ENCODE data around the gene ECI1.

Gene ECI1

DNA sequence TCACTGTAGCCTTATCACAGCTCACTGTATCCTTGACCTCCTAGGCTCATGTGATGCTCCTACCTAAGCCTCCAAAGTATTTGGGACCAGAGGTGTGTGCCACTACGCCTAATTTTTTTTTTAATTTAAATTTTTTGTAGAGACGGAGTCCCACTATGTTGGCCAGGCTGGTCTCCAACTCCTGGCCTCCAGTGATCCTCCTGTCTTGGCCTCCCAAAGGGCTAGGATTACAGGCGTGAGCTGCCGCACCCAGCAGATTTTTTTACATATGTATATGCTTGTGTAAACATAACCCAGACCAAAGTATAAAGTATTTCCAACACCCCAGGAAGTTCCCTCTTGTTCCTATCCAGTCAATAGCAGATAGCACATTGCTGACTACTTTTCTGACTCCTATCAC is 35.1 kb downstream of the ECI1 start:
- no peaks in the 10 kb centered on the region for H4K20me1 ChIP-seq (ENCODE audit: insufficient read depth, low read length)
- TF ChIP-seq EZH2phosphoT487 (IDR thresholded peaks at IDR 0.05; ENCODE audit: low read length) (no peak), EZH2 (optimal IDR thresholded peaks at IDR 0.05; ENCODE audit: low read depth, low read length) (no peak)
- TF ChIP-seq, protein P1, sequence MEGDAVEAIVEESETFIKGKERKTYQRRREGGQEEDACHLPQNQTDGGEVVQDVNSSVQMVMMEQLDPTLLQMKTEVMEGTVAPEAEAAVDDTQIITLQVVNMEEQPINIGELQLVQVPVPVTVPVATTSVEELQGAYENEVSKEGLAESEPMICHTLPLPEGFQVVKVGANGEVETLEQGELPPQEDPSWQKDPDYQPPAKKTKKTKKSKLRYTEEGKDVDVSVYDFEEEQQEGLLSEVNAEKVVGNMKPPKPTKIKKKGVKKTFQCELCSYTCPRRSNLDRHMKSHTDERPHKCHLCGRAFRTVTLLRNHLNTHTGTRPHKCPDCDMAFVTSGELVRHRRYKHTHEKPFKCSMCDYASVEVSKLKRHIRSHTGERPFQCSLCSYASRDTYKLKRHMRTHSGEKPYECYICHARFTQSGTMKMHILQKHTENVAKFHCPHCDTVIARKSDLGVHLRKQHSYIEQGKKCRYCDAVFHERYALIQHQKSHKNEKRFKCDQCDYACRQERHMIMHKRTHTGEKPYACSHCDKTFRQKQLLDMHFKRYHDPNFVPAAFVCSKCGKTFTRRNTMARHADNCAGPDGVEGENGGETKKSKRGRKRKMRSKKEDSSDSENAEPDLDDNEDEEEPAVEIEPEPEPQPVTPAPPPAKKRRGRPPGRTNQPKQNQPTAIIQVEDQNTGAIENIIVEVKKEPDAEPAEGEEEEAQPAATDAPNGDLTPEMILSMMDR (IDR thresholded peaks at IDR 0.05; ENCODE audit: low read length), result no peak
- no peaks in the 10 kb centered on the region for H3K27me3 ChIP-seq (replicated peaks; ENCODE audit: insufficient read depth, low read length)
- no peak overlapping the region for H3K4me2 ChIP-seq (ENCODE audit: low read depth, low read length)
- DNase-seq, result no peak
- peaks cover 7% of the 10 kb centered on the region for H3K4me1 ChIP-seq (ENCODE audit: low read length)
- no peaks in the 10 kb centered on the region; the same call in 1 of the 2 replicates for H3F3A ChIP-seq (ENCODE audit: insufficient read depth, low read length)
- no peaks in the 10 kb centered on the region for H3K36me3 ChIP-seq (replicated peaks; ENCODE audit: insufficient read depth, low read length)
- peaks cover 17% of the 10 kb centered on the region for H3K79me2 ChIP-seq (ENCODE audit: low read length)
- H3K4me3 ChIP-seq (ENCODE audit: low read length), result no peak overlapping the region
- no peaks in the 10 kb centered on the region for H3K9me3 ChIP-seq (replicated peaks; ENCODE audit: insufficient read depth, low read length)
- H3K9me2 ChIP-seq (replicated peaks; ENCODE audit: insufficient read depth, low read length), result no peaks in the 10 kb centered on the region
- no peak overlapping the region for H3K27ac ChIP-seq (ENCODE audit: low read length)
- H3K9ac ChIP-seq (ENCODE audit: low read length), result no peak overlapping the region
- H2AFZ ChIP-seq (ENCODE audit: low read length), result no peak overlapping the region

DNA sequence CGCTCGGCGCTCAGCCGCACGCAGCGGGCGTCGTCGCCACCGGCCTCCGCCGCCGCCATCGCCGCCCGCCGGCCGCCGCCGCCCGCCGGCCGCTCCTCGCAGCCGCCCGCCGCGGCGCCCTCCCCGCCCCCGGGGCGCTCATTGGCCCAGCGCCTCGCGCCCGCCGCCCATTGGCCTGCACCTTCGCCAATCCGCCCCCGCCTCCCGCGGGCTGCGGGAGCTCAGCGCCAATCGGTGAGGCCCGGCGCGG is 36.7 kb downstream of the ECI1 start, which contains the start of gene PGP:
TSS of gene PGP (minus strand) at position 122 of the 250 bp plus-strand sequence. CDS start at position 59, 63 bp downstream.
- peak within 1 kb of the TSS; percentile 99 for H3K4me2 ChIP-seq (ENCODE audit: low read depth, low read length)
- peak within 1 kb of the TSS; percentile 40; the same call in 1 of the 2 replicates for H3K27ac ChIP-seq (ENCODE audit: low read length)
- no peak for DNase-seq
- H3K27me3 ChIP-seq (replicated peaks; ENCODE audit: insufficient read depth, low read length), result no peaks in the 10 kb centered on the region
- peak within 1 kb of the TSS; percentile 98 for H2AFZ ChIP-seq (ENCODE audit: low read length)
- peak within 1 kb of the TSS; percentile 77 for H3K9ac ChIP-seq (ENCODE audit: low read length)
- peaks cover 17% of the 10 kb centered on the region for H3K79me2 ChIP-seq (ENCODE audit: low read length)
- H3F3A ChIP-seq (ENCODE audit: insufficient read depth, low read length), result no peaks in the 10 kb centered on the region; the same call in 1 of the 2 replicates
- no peaks in the 10 kb centered on the region for H3K36me3 ChIP-seq (replicated peaks; ENCODE audit: insufficient read depth, low read length)
- H3K9me2 ChIP-seq (replicated peaks; ENCODE audit: insufficient read depth, low read length), result no peaks in the 10 kb centered on the region
- no peaks in the 10 kb centered on the region for H3K9me3 ChIP-seq (replicated peaks; ENCODE audit: insufficient read depth, low read length)
- TF ChIP-seq, protein P1 (IDR thresholded peaks at IDR 0.05; ENCODE audit: low read length), result no peak
- TF ChIP-seq EZH2 (optimal IDR thresholded peaks at IDR 0.05; ENCODE audit: low read depth, low read length), result no peak
- TF ChIP-seq EZH2phosphoT487 (IDR thresholded peaks at IDR 0.05; ENCODE audit: low read length), result no peak
- H3K4me3 ChIP-seq (ENCODE audit: low read length), result peak within 1 kb of the TSS; percentile 73
- peaks cover 7% of the 10 kb centered on the region for H3K4me1 ChIP-seq (ENCODE audit: low read length)
- H4K20me1 ChIP-seq (ENCODE audit: insufficient read depth, low read length), result no peaks in the 10 kb centered on the region

DNA sequence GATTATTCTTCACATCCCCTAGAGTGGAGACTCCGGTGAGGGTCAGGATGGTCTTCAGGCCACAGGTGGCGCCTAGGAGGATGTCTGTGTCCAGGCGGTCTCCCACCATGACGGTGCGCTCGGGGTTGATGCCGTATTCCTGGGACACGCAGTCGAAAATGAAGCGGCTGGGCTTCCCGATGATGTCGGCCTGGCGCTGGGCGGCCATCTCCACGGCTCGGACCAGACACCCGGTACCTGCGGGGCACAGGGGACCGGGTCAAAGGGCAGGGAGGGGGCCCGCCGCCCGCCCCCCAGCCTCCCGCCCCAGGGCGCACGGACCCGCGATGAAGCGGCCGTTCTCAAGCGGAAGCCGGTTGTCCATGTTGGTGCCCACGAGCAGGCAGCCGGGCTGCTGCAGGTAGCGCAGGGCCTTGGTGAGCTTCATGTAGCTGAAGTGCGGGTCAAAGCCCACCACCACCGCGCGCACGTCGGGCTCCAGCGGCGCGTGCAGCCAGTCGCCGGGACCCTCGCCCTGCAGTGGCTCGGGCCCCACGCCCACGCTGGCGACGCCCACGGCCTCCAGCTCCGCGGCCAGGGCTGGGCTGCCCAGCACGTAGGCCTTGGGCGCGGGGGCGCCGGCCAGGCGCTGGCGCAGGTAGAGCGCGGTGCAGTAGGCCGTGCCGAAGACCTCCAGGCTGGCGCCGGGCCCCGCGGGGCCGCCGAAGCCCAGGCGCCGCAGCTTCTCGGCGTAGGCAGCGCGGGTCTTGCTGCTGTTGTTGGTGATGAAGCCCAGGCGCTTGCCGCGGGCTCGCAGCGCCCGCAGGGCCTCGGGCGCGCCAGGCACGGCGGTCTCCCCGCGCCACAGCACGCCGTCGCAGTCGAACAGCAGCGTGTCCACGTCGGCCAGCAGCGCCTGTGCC is 37.3 kb downstream of the ECI1 start:
- H3K9ac ChIP-seq (ENCODE audit: low read length), result peak overlapping the region; percentile 68
- peak overlapping the region; percentile 73 for H3K4me3 ChIP-seq (ENCODE audit: low read length)
- H3K27me3 ChIP-seq (replicated peaks; ENCODE audit: insufficient read depth, low read length), result no peaks in the 10 kb centered on the region
- H3K27ac ChIP-seq (ENCODE audit: low read length), result no peak overlapping the region
- peaks cover 7% of the 10 kb centered on the region for H3K4me1 ChIP-seq (ENCODE audit: low read length)
- H3F3A ChIP-seq (ENCODE audit: insufficient read depth, low read length), result no peaks in the 10 kb centered on the region; the same call in 1 of the 2 replicates
- H3K36me3 ChIP-seq (replicated peaks; ENCODE audit: insufficient read depth, low read length), result no peaks in the 10 kb centered on the region
- TF ChIP-seq EZH2phosphoT487 (IDR thresholded peaks at IDR 0.05; ENCODE audit: low read length) (no peak), EZH2 (optimal IDR thresholded peaks at IDR 0.05; ENCODE audit: low read depth, low read length) (no peak)
- TF ChIP-seq, protein P1 (IDR thresholded peaks at IDR 0.05; ENCODE audit: low read length), result no peak
- no peaks in the 10 kb centered on the region for H4K20me1 ChIP-seq (ENCODE audit: insufficient read depth, low read length)
- no peak for DNase-seq
- no peaks in the 10 kb centered on the region for H3K9me2 ChIP-seq (replicated peaks; ENCODE audit: insufficient read depth, low read length)
- peaks cover 17% of the 10 kb centered on the region for H3K79me2 ChIP-seq (ENCODE audit: low read length)
- H2AFZ ChIP-seq (ENCODE audit: low read length), result no peak overlapping the region
- no peaks in the 10 kb centered on the region for H3K9me3 ChIP-seq (replicated peaks; ENCODE audit: insufficient read depth, low read length)
- H3K4me2 ChIP-seq (ENCODE audit: low read depth, low read length), result peak overlapping the region; percentile 95
